Effector memory CD8-positive, alpha-beta T cell (primary cell): ENCODE data around the gene NUP62CL.
"Not testable (repeated sequence)": the region's sequence is repeated elsewhere in the genome, so short reads cannot be mapped to it uniquely, and the experiment has no call there.

Experiments used
- ATAC-seq: fragments of 150-1000 bp; cut with Tn5 transposase; replicated peaks from 2 replicates; pipeline ENCODE4 v1.10.0; 2021; ENCODE audit warnings: mild to moderate bottlenecking, moderate library complexity
- DNase-seq, 3 experiments: peaks; one replicate each; pipeline ENCODE4 v3.0.0; 2021
- H3K27ac Mint-ChIP-seq, 2 donors: one replicate each; pipeline ENCODE4 v1.8.0; 2022; ENCODE audit warnings: mild to moderate bottlenecking in 2 of 2, mixed read lengths in 2 of 2, moderate library complexity in 2 of 2
- H3K27me3 Mint-ChIP-seq, 2 donors: one replicate each; pipeline ENCODE4 v1.8.0; 2022; ENCODE audit warnings: mixed read lengths in 2 of 2
- H3K36me3 Mint-ChIP-seq: one replicate; pipeline ENCODE4 v1.8.0; 2022; ENCODE audit warnings: mild to moderate bottlenecking, moderate library complexity, mixed read lengths; ENCODE audit not compliant: insufficient read depth
- H3K4me1 Mint-ChIP-seq, 2 donors: one replicate each; pipeline ENCODE4 v1.8.0; 2022; ENCODE audit warnings: low read depth in 2 of 2, mixed read lengths in 2 of 2
- H3K4me3 Mint-ChIP-seq, 2 donors: one replicate each; pipeline ENCODE4 v1.8.0; 2022; ENCODE audit warnings: mild to moderate bottlenecking in 2 of 2, mixed read lengths in 2 of 2, moderate library complexity in 2 of 2
- H3K9me3 Mint-ChIP-seq, 2 donors: one replicate each; pipeline ENCODE4 v1.8.0; 2022; ENCODE audit warnings: mixed read lengths in 2 of 2

The NUP62CL gene

GRCh38 chrX:107168712-107169111 is 37.5 kb downstream of the NUP62CL start:
- Mint-ChIP-seq H3K9me3 (no peaks in the 10 kb centered on the region), H3K27ac (no peak overlapping the region), H3K4me3 (no peak overlapping the region), H3K36me3 (no peaks in the 10 kb centered on the region), H3K4me1 (no peaks in the 10 kb centered on the region), H3K27me3 (peaks cover 0 to 7% of the 10 kb centered on the region in 2 donors)
- ATAC-seq = no peak
- DNase-seq = no peak

- ATAC-seq = no peak
Measured at GRCh38 chrX:107168257-107168656, 38.0 kb downstream of the NUP62CL start.

GRCh38 chrX:107167163-107167921 is 38.9 kb downstream of the NUP62CL start:
- ATAC-seq (peak; percentile 69), DNase-seq (peak in 1 of 3 experiments; percentile 10)
- Mint-ChIP-seq H3K27ac (no peak overlapping the region), H3K4me1 (no peaks in the 10 kb centered on the region), H3K36me3 (no peaks in the 10 kb centered on the region), H3K9me3 (no peaks in the 10 kb centered on the region), H3K27me3 (peaks cover 0 to 7% of the 10 kb centered on the region in 2 donors), H3K4me3 (peak overlapping the region in 1 of 2 donors; percentile 4)

More at GRCh38 chrX:107168257-107168656, 38.0 kb downstream of the NUP62CL start:
- H3K9me3 Mint-ChIP-seq = no peaks in the 10 kb centered on the region
- no peaks in the 10 kb centered on the region for H3K4me1 Mint-ChIP-seq
- no peak for DNase-seq
- H3K4me3 Mint-ChIP-seq = no peak overlapping the region
- H3K27ac Mint-ChIP-seq = peak overlapping the region in 1 of 2 donors; percentile 4
- no peaks in the 10 kb centered on the region for H3K36me3 Mint-ChIP-seq
- H3K27me3 Mint-ChIP-seq = peaks cover 0 to 7% of the 10 kb centered on the region in 2 donors

GRCh38 chrX:107157618-107158017 is 48.6 kb downstream of the NUP62CL start:
- H3K9me3 Mint-ChIP-seq, ATAC-seq, H3K4me3 Mint-ChIP-seq: not testable (repeated sequence)

GRCh38 chrX:107155621-107156430 is 50.4 kb downstream of the NUP62CL start:
- not testable (repeated sequence) for H3K27me3 Mint-ChIP-seq, H3K9me3 Mint-ChIP-seq, DNase-seq, ATAC-seq, H3K4me1 Mint-ChIP-seq, H3K36me3 Mint-ChIP-seq
- H3K4me3 Mint-ChIP-seq = peak overlapping the region; percentile 59 to 72
- peak overlapping the region in 1 of 2 donors; percentile 32 for H3K27ac Mint-ChIP-seq

More at GRCh38 chrX:107157618-107158017, 48.6 kb downstream of the NUP62CL start:
- DNase-seq, H3K27ac Mint-ChIP-seq, H3K27me3 Mint-ChIP-seq, H3K36me3 Mint-ChIP-seq, H3K4me1 Mint-ChIP-seq: not testable (repeated sequence)

- no peaks in the 10 kb centered on the region for H3K9me3 Mint-ChIP-seq
- DNase-seq (no peak), ATAC-seq (peak; percentile 22)
- no peaks in the 10 kb centered on the region for H3K27me3 Mint-ChIP-seq
- no peaks in the 10 kb centered on the region for H3K36me3 Mint-ChIP-seq
- no peak overlapping the region for H3K27ac Mint-ChIP-seq
- peaks cover 0 to 2% of the 10 kb centered on the region in 2 donors for H3K4me1 Mint-ChIP-seq
- H3K4me3 Mint-ChIP-seq = peak overlapping the region; percentile 59 to 72
Measured at GRCh38 chrX:107154787-107155620, 51.2 kb downstream of the NUP62CL start.

GRCh38 chrX:107153005-107153404 is 53.2 kb downstream of the NUP62CL start:
- Mint-ChIP-seq H3K27ac (no peak overlapping the region), H3K27me3 (no peaks in the 10 kb centered on the region), H3K4me3 (no peak overlapping the region), H3K9me3 (no peaks in the 10 kb centered on the region), H3K4me1 (peaks cover 0 to 2% of the 10 kb centered on the region in 2 donors), H3K36me3 (no peaks in the 10 kb centered on the region)
- DNase-seq (no peak), ATAC-seq (no peak)

- no peak for ATAC-seq
- Mint-ChIP-seq H3K27ac (no peak overlapping the region), H3K27me3 (no peaks in the 10 kb centered on the region), H3K4me3 (no peak overlapping the region), H3K36me3 (no peaks in the 10 kb centered on the region), H3K9me3 (no peaks in the 10 kb centered on the region), H3K4me1 (no peaks in the 10 kb centered on the region)
- no peak for DNase-seq
Measured at GRCh38 chrX:107146670-107147069, 59.6 kb downstream of the NUP62CL start.

- H3K4me3 Mint-ChIP-seq = peak overlapping the region in 1 of 2 donors; percentile 22
- ATAC-seq = no peak
- peaks cover 0 to 4% of the 10 kb centered on the region in 2 donors for H3K4me1 Mint-ChIP-seq
- peak overlapping the region in 1 of 2 donors; percentile 62 for H3K27ac Mint-ChIP-seq
- no peaks in the 10 kb centered on the region for H3K27me3 Mint-ChIP-seq
- H3K36me3 Mint-ChIP-seq = no peaks in the 10 kb centered on the region
- DNase-seq = no peak
- H3K9me3 Mint-ChIP-seq = no peaks in the 10 kb centered on the region
Measured at GRCh38 chrX:107135965-107136307, 70.3 kb downstream of the NUP62CL start.

GRCh38 chrX:107135049-107135964 is 70.9 kb downstream of the NUP62CL start:
- no peaks in the 10 kb centered on the region for H3K9me3 Mint-ChIP-seq
- H3K27me3 Mint-ChIP-seq = no peaks in the 10 kb centered on the region
- H3K36me3 Mint-ChIP-seq = no peaks in the 10 kb centered on the region
- peak overlapping the region in 1 of 2 donors; percentile 22 for H3K4me3 Mint-ChIP-seq
- peak overlapping the region in 1 of 2 donors; percentile 62 for H3K27ac Mint-ChIP-seq
- no peak for DNase-seq
- H3K4me1 Mint-ChIP-seq = peaks cover 0 to 4% of the 10 kb centered on the region in 2 donors
- peak; percentile 42 for ATAC-seq

GRCh38 chrX:107123750-107124149 is 82.5 kb downstream of the NUP62CL start:
- DNase-seq (no peak), ATAC-seq (no peak)
- Mint-ChIP-seq H3K9me3 (no peaks in the 10 kb centered on the region), H3K4me3 (no peak overlapping the region), H3K36me3 (peaks cover 7% of the 10 kb centered on the region), H3K27me3 (no peaks in the 10 kb centered on the region), H3K4me1 (peaks cover 3 to 5% of the 10 kb centered on the region in 2 donors), H3K27ac (no peak overlapping the region)

GRCh38 chrX:107119283-107119682 is 87.0 kb downstream of the NUP62CL start:
- ATAC-seq (no peak), DNase-seq (no peak)
- Mint-ChIP-seq H3K36me3 (peaks cover 10% of the 10 kb centered on the region), H3K27me3 (no peaks in the 10 kb centered on the region), H3K4me3 (peak overlapping the region; percentile 98), H3K27ac (peak overlapping the region; percentile 98), H3K9me3 (no peaks in the 10 kb centered on the region), H3K4me1 (peaks cover 20 to 26% of the 10 kb centered on the region in 2 donors)
